ENCODE measurements around the gene VDR.
"Not testable (repeated sequence)": the region's sequence is repeated elsewhere in the genome, so short reads cannot be mapped to it uniquely, and the experiment has no call there.

The VDR gene

GRCh38 chr12:47823422-47824086 lies 81.2 kb downstream of the VDR start:
- DNase-seq, result no peak

DNA sequence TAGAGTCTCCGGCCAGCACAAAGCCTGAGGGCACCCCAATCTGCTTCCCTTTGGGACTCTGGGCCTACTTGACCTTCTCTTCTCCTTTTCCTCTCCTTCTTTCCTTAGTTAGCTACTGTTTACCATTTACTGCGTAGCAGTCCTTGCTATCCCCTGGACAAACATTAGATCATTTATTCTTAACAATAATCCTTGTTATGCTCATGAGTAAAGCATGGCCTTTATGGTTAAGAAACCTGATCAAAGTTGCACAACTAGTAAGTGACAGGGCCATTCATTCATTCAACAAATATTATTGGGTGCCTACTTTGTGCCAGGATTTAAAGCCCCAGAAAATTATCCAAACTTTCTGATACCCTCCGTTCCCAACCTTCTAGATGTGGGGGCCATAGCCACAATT lies 81.9 kb downstream of the VDR start:
- no peak for DNase-seq

DNA sequence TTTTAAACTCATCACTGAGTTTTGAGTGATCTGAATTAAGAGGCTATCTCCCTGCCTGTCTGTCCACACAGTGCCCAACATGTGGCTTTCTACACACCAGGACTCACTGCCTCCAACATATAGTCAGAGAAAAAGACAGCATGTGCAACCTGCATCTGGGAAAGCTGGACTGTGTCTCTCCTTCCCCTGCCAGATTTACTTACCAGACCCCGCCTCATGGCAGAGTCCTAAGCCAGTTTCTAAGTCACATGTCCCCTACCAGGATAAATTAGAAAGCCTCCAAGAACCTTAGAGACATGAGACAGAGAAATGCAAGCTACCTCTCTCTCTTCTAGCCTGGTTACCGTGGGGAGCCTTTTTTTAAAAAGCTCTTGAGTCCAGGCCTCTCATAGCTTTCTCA lies 82.4 kb downstream of the VDR start:
- no peak for DNase-seq

- no peak for DNase-seq
These were observed 83.5 kb downstream of the VDR start for GRCh38 chr12:47821346-47821706.

GRCh38 chr12:47820631-47821345 lies 84.0 kb downstream of the VDR start:
- DNase-seq, result no peak

DNA sequence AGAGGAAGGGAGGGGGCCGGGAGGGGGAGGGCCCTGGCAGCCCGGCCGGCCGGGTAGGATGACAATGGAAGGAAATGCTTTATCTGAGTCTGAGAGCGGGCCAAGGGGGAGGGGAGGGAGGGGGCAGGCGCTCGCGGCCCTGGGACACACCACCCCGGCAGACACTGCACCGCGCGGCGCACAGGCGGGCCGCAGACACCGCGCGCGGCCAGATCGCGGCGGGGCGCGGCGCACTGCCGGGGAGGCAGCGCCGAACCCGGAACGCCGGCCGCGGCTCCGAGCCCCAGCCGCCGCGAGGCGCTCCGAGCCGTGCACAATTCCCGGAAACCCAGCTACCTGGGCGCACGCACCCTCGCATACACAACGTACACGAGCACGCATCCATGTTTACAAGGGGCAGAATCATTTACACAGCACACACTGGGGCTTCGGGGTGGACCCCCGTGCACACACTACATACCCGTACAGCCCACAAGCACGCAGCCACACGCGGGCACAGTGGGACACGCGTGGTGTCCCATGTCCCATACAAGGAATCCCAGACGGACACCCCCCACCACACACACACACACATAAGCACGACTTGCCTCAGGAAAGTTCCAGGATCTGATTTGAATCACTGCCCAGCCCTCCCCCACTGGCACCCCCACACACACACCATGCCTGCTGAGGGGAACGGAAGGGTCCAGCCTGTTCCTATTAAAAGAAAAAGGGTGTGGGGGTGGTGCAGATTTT lies 84.7 kb downstream of the VDR start, which contains the start of gene HDAC7:
Gene HDAC7 (minus strand): TSS at position 8 of the 735 bp plus-strand sequence. CDS start 118 bp downstream, outside the sequence.
- peak in 1 of 2 experiments; percentile 29 for DNase-seq

DNA sequence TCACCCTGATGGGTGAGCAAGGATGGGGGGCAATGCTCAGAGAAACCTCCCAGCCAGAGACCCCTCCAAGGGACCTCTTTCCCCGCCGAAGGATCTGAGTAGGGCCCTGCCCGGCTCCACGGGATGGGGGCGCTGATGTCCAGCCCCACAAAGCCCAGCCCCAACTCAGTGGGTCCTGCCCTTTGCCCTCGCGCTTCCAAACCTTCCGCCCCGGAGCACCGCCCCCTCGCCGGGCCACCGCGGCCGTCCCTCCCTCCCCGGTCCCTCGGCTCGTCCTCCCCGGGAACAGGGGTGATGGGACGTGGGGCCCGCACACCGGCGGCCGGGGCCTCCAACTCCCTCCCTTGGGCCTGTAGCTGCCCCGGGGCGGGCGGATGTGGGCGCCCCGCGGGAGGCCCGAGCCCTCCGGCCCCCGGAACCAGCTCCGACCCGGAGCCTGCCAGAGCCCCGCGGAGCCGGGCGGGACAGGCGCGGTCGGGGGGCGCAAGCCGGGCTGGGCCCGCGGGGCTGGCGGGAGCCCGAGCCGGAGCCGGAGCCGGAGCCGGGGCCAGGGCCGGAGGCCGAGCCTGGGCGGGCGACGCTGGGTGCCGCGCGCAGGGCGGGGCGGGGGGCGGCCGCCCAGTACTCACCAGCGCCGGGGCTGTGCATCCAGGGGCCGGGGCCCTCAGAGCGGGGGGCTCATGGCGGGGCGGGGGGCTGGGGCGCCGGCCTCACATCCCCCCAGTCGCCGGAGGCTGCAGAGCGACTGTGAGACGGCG lies 85.5 kb downstream of the VDR start:
- no peak for DNase-seq

- DNase-seq, result no peak
These were observed 86.2 kb downstream of the VDR start for GRCh38 chr12:47818467-47819137.

DNA sequence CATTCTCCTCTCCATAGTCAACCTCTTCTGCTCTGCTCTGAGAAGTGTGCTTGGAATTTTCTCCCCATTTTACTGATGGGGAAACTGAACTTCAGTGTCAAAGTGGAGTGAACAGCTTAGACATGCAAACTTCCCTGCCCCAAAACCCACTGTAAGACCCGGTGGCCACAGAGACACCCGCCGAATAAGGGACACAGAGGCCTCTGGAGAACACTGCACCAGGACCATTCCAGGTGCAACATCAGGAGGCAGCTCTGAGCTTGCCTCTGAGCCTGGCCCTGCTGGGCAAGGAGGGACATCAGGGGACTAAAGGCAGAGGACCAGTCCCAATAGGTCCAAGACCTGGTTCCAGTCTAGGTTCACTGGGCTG lies 86.8 kb downstream of the VDR start:
- DNase-seq, result no peak

- DNase-seq, result no peak
These were observed 87.4 kb downstream of the VDR start for GRCh38 chr12:47817272-47818006.

DNA sequence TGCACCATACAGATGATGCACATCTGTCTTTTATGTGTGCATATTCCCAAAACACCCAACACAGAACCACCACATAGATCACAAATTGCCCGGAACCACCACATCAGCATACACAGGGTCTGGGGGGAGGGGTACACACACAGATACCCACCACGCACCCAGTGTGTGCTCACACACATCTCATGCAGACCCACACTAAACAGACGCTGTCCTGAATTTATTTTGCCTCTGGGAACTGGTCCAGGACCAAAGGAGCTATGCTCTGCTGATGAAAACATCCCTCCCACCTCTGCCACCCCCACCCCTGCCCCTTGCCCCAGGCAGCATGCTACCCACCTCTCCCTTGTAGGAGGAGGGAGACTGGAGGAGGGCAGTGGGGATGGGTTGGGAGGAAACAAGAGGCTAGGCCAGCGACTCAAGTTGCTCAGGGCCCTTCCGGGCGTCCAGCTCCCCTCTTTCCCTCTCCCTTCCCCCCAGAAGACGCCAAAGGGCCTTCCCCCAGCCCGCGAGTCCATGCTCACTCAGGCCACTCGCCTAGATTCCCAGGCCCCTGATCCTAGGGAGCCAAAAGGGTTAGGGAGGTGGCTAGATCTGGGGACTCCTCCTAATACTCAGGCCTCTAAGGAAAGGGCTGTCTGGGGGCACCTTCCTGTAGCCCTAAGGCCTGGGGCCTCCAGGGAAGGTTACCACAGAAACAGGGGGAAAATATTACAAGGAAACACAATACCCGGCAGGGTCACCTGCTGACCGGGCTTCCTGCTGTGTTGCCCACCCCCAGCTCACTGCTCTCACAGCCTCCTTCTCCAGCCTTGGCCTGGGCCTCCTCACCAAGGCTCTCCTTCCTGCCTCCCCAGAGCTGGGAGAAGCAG lies 88.2 kb downstream of the VDR start:
- no peak for DNase-seq

- DNase-seq, result not testable (repeated sequence)
These were observed 89.3 kb downstream of the VDR start for GRCh38 chr12:47815447-47815846.

GRCh38 chr12:47814539-47815170 lies 90.1 kb downstream of the VDR start:
- DNase-seq, result no peak

- no peak for DNase-seq
These were observed 91.1 kb downstream of the VDR start for GRCh38 chr12:47813511-47814196.

GRCh38 chr12:47812797-47813510 lies 91.8 kb downstream of the VDR start:
- no peak for DNase-seq

GRCh38 chr12:47811581-47812484 lies 93.0 kb downstream of the VDR start:
- DNase-seq, result no peak

DNA sequence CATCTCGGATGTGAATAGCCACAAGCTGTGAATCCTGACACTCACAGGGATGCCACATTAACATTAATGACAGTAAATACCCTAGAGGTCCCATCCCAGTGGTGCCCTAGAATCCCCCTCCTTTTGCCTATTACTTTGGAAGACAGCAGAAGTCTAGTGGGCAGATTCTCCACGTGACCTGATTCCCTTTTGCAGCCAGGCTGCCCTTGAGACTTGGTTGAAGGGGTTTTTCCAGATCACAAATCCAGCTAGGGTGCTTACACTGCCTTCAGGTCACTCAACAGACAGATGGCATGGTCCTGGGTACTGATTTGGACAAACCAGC lies 93.8 kb downstream of the VDR start:
- no peak for DNase-seq

- not testable (repeated sequence) for DNase-seq
These were observed 95.3 kb downstream of the VDR start for GRCh38 chr12:47809518-47809917.
